HEK293T (cell line): ENCODE results near the gene PCDHA1.
A peak's percentile ranks its signal among the peaks of the same experiment; 100 is the strongest.

Source experiments
- CTCF ChIA-PET: fragments of 350-600 bp; formaldehyde crosslinking; extraction: SDS; loops from one replicate; lab custom pipeline; 2021; ENCODE audit warnings: antibody characterized with exemption, inconsistent platforms; lab: Yijun Ruan, JAX
- POLR2A ChIA-PET: fragments of 350-600 bp; formaldehyde crosslinking; extraction: SDS; loops from one replicate; lab custom pipeline; 2020; ENCODE audit warnings: antibody characterized with exemption, inconsistent platforms; lab: Yijun Ruan, JAX
- DNase-seq: peaks from one replicate; pipeline ENCODE4 v3.0.0; 2012; ENCODE audit warnings: mixed read lengths; ENCODE audit errors: extremely low spot score
- ARNT ChIP-seq: fragments of 450-650 bp; IDR thresholded peaks from 2 replicates; pipeline ENCODE4 v1.6.1; 2017; ENCODE audit warnings: mild to moderate bottlenecking
- BHLHE40 ChIP-seq: fragments of 450-650 bp; IDR thresholded peaks from 2 replicates; pipeline ENCODE4 v1.6.1; 2016; ENCODE audit warnings: mild to moderate bottlenecking, moderate library complexity, borderline replicate concordance
- CTBP1 ChIP-seq: fragments of 450-650 bp; IDR thresholded peaks from 2 replicates; pipeline ENCODE4 v1.6.1; 2016; ENCODE audit warnings: borderline replicate concordance
- ELF4 ChIP-seq: fragments of 450-650 bp; IDR thresholded peaks from 2 replicates; pipeline ENCODE4 v1.6.1; 2017; ENCODE audit warnings: antibody characterized with exemption
- FOXA1 ChIP-seq: fragments of 450-650 bp; IDR thresholded peaks from 2 replicates; pipeline ENCODE4 v1.6.1; 2016; ENCODE audit warnings: mild to moderate bottlenecking
- FOXK2 ChIP-seq: fragments of 450-650 bp; IDR thresholded peaks from 2 replicates; pipeline ENCODE4 v1.6.1; 2016; ENCODE audit warnings: mild to moderate bottlenecking
- FOXM1 ChIP-seq: fragments of 450-650 bp; IDR thresholded peaks from 2 replicates; pipeline ENCODE4 v1.6.1; 2017; ENCODE audit warnings: mild to moderate bottlenecking, borderline replicate concordance
- HDGF ChIP-seq: fragments of 450-650 bp; IDR thresholded peaks from 2 replicates; pipeline ENCODE4 v1.6.1; 2017; ENCODE audit warnings: antibody characterized with exemption, borderline replicate concordance
- L3MBTL2 ChIP-seq: fragments of 450-650 bp; conservative IDR thresholded peaks from 2 replicates; pipeline ENCODE4 v1.6.1; 2016; ENCODE audit warnings: mild to moderate bottlenecking
- LEF1 ChIP-seq: fragments of 450-650 bp; IDR thresholded peaks from 2 replicates; pipeline ENCODE4 v1.6.1; 2017; ENCODE audit warnings: mild to moderate bottlenecking, borderline replicate concordance
- NFRKB ChIP-seq: fragments of 450-650 bp; IDR thresholded peaks from 2 replicates; pipeline ENCODE4 v1.6.1; 2016; ENCODE audit warnings: mild to moderate bottlenecking, moderate library complexity
- PKNOX1 ChIP-seq: fragments of 450-650 bp; IDR thresholded peaks from 2 replicates; pipeline ENCODE4 v1.6.1; 2016
- SP1 ChIP-seq: fragments of 450-650 bp; IDR thresholded peaks from 2 replicates; pipeline ENCODE4 v1.6.1; 2017
- SUZ12 ChIP-seq: fragments of 450-650 bp; IDR thresholded peaks from 2 replicates; pipeline ENCODE4 v1.6.1; 2016; ENCODE audit warnings: mild to moderate bottlenecking
- TARDBP ChIP-seq: fragments of 450-650 bp; IDR thresholded peaks from 2 replicates; pipeline ENCODE4 v1.6.1; 2016
- ZNF384 ChIP-seq: fragments of 450-650 bp; IDR thresholded peaks from 2 replicates; pipeline ENCODE4 v1.6.1; 2016

PCDHA1 gene

GRCh38 chr5:140926443-140927227 lies 140.7 kb downstream of the PCDHA1 start:
- TF ChIP-seq ARNT: no peak
- TF ChIP-seq NFRKB: no peak
- no peak for TF ChIP-seq BHLHE40
- no peak for TF ChIP-seq LEF1
- TF ChIP-seq ELF4: no peak
- no peak for TF ChIP-seq TARDBP
- CTCF ChIA-PET: interaction anchor here (0.7 to 3.4 kb wide), 10 partner anchors 9 to 114 kb away, joined by 3 to 47 read pairs (median 6); partner anchors contain the start of gene PCDHA11
- DNase-seq: peak; percentile 73
- POLR2A ChIA-PET: interaction anchor here (0.8 to 1.7 kb wide), 3 partner anchors 57 to 115 kb away, joined by 4 to 11 read pairs (median 4); partner anchors contain the start of gene PCDHA11

- ChIA-PET CTCF (interaction anchor here (0.9 to 3.4 kb wide), 5 partner anchors 9 to 113 kb away, joined by 3 to 47 read pairs (median 9); partner anchors contain the start of gene PCDHA11), POLR2A (interaction anchor here (0.8 to 1.7 kb wide), 3 partner anchors 58 to 114 kb away, joined by 4 to 11 read pairs (median 4); partner anchors contain the start of gene PCDHA11)
- TF ChIP-seq FOXM1 (no peak), TARDBP (no peak), BHLHE40 (no peak), PKNOX1 (no peak), SP1 (no peak), CTBP1 (no peak), LEF1 (no peak), ZNF384 (no peak), L3MBTL2 (no peak), HDGF (no peak), FOXK2 (no peak), SUZ12 (no peak), ARNT (no peak), FOXA1 (no peak), ELF4 (no peak), NFRKB (no peak)
- no peak for DNase-seq
Observed at GRCh38 chr5:140927228-140927573, 141.3 kb downstream of the PCDHA1 start.

GRCh38 chr5:140934964-140935606 lies 149.1 kb downstream of the PCDHA1 start:
- ChIA-PET CTCF (interaction anchor here (0.6 to 1.8 kb wide), 2 partner anchors 8 to 570 kb away, joined by 4 to 8 read pairs; no protein-coding TSS in a partner anchor), POLR2A (interaction anchor here (1.0 kb wide), 1 partner anchor 105 kb away, joined by 3 read pairs; no protein-coding TSS in a partner anchor)
- no peak for DNase-seq
- no peak for TF ChIP-seq CTBP1

GRCh38 chr5:140946578-140946977 lies 160.6 kb downstream of the PCDHA1 start:
- CTCF ChIA-PET: no interaction called here
- TF ChIP-seq ZNF384 (no peak), SP1 (no peak), LEF1 (no peak), HDGF (no peak), FOXM1 (no peak), CTBP1 (no peak), ELF4 (no peak), NFRKB (no peak), PKNOX1 (no peak), FOXK2 (no peak)

GRCh38 chr5:140951636-140952035 lies 165.7 kb downstream of the PCDHA1 start:
- POLR2A ChIA-PET: no interaction called here
- CTCF ChIA-PET: no interaction called here
- TF ChIP-seq HDGF (no peak), ZNF384 (no peak), BHLHE40 (no peak), L3MBTL2 (no peak), ARNT (no peak), FOXM1 (no peak), CTBP1 (no peak), FOXK2 (no peak), SP1 (no peak), TARDBP (no peak), NFRKB (no peak), LEF1 (no peak), PKNOX1 (no peak)
- no peak for DNase-seq

More at GRCh38 chr5:140946578-140946977, 160.6 kb downstream of the PCDHA1 start:
- POLR2A ChIA-PET: no interaction called here
- no peak for DNase-seq

- CTCF ChIA-PET: no interaction called here
- no peak for TF ChIP-seq HDGF
- no peak for TF ChIP-seq FOXM1
- TF ChIP-seq NFRKB: no peak
- no peak for TF ChIP-seq FOXK2
- TF ChIP-seq SP1: no peak
- no peak for TF ChIP-seq CTBP1
- POLR2A ChIA-PET: interaction anchor here (0.9 to 1.6 kb wide), 2 partner anchors 13 to 87 kb away, joined by 3 to 4 read pairs; partner anchors contain the start of gene PCDHAC2
- no peak for DNase-seq
Observed at GRCh38 chr5:140953234-140953633, 167.3 kb downstream of the PCDHA1 start.
